Neuronal stem cell (in vitro differentiated cells): ENCODE measurements around the gene PTPRG.

Experiments used
- DNase-seq: peaks from one replicate; pipeline ENCODE4 v3.0.0-alpha.2; 2013; ENCODE audit warnings: low spot score
- H2AFZ ChIP-seq: one replicate; pipeline ENCODE4 v1.6.1; 2013; ENCODE audit warnings: mild to moderate bottlenecking, low read length, inconsistent platforms
- H2AK5ac ChIP-seq: 2 replicates; pipeline ENCODE4 v1.6.1; 2013; ENCODE audit warnings: low read depth, mild to moderate bottlenecking, inconsistent platforms, low read length, moderate library complexity, mixed read lengths
- H2BK120ac ChIP-seq: 2 replicates; pipeline ENCODE4 v1.6.1; 2013; ENCODE audit warnings: low read depth, mild to moderate bottlenecking, inconsistent platforms, low read length, moderate library complexity, mixed read lengths
- H2BK12ac ChIP-seq: one replicate; pipeline ENCODE4 v1.6.1; 2013; ENCODE audit warnings: low read length, inconsistent platforms
- H2BK15ac ChIP-seq: 2 replicates; pipeline ENCODE4 v1.6.1; 2013; ENCODE audit warnings: mild to moderate bottlenecking, low read length, inconsistent platforms, mixed read lengths
- H2BK5ac ChIP-seq: one replicate; pipeline ENCODE4 v1.6.1; 2013; ENCODE audit warnings: inconsistent platforms, mild to moderate bottlenecking, low read length, moderate library complexity
- H3K14ac ChIP-seq: one replicate; pipeline ENCODE4 v1.6.1; 2013; ENCODE audit warnings: low read length, inconsistent platforms
- H3K18ac ChIP-seq: 2 replicates; pipeline ENCODE4 v1.6.1; 2013; ENCODE audit warnings: low read length, inconsistent platforms
- H3K23ac ChIP-seq: 2 replicates; pipeline ENCODE4 v1.6.1; 2013; ENCODE audit warnings: low read depth, mild to moderate bottlenecking, mixed read lengths, low read length, inconsistent platforms; ENCODE audit not compliant: poor library complexity
- H3K27ac ChIP-seq: replicated peaks from 3 replicates; pipeline ENCODE4 v1.5.1; 2013; ENCODE audit warnings: low read length, inconsistent platforms
- H3K27me3 ChIP-seq, 3 experiments: 2 replicates each; pipeline ENCODE4 v1.6.1; 2013; ENCODE audit warnings: low read length in 3 of 3, mild to moderate bottlenecking in 2 of 3, inconsistent platforms in 1 of 3, low read depth in 1 of 3, mixed read lengths in 1 of 3, moderate library complexity in 1 of 3; ENCODE audit not compliant: control insufficient read depth in 3 of 3, insufficient read depth in 3 of 3
- H3K36me3 ChIP-seq, 2 donors: replicated peaks in 1 of 2; 2 replicates each; pipeline ENCODE4 v1.6.1; 2013; ENCODE audit warnings: low read length in 2 of 2; ENCODE audit not compliant: control insufficient read depth in 2 of 2, insufficient read depth in 2 of 2
- H3K4ac ChIP-seq: 2 replicates; pipeline ENCODE4 v1.6.1; 2013; ENCODE audit warnings: inconsistent platforms, mild to moderate bottlenecking, low read length, moderate library complexity
- H3K4me1 ChIP-seq, 2 donors: 1 replicate in 1 of 2; 2 replicates in 1 of 2; pipeline ENCODE4 v1.6.1; 2013; ENCODE audit warnings: low read length in 2 of 2, low read depth in 1 of 2; ENCODE audit not compliant: control insufficient read depth in 2 of 2, insufficient read depth in 1 of 2
- H3K4me2 ChIP-seq: one replicate; pipeline ENCODE4 v1.6.1; 2013; ENCODE audit warnings: mild to moderate bottlenecking, low read length, inconsistent platforms; ENCODE audit not compliant: insufficient read depth, poor library complexity, severe bottlenecking
- H3K4me3 ChIP-seq, 2 donors: 2 replicates each; pipeline ENCODE4 v1.5.1; 2013; ENCODE audit warnings: low read length in 2 of 2, mild to moderate bottlenecking in 2 of 2, inconsistent platforms in 1 of 2, moderate library complexity in 1 of 2
- H3K79me1 ChIP-seq: one replicate; pipeline ENCODE4 v1.6.1; 2013; ENCODE audit warnings: low read depth, mild to moderate bottlenecking, inconsistent platforms, low read length, moderate library complexity
- H3K9ac ChIP-seq: one replicate; pipeline ENCODE4 v1.6.1; 2013; ENCODE audit warnings: mild to moderate bottlenecking, low read depth, low read length, inconsistent platforms; ENCODE audit not compliant: poor library complexity
- H3K9me3 ChIP-seq, 2 donors: replicated peaks in 1 of 2; 2 replicates each; pipeline versions ENCODE3 to v1.6.1; 2013; ENCODE audit warnings: low read length in 2 of 2, mild to moderate bottlenecking in 2 of 2, inconsistent platforms in 1 of 2, low read depth in 1 of 2, mixed read lengths in 1 of 2, moderate library complexity in 1 of 2; ENCODE audit not compliant: control insufficient read depth in 2 of 2, insufficient read depth in 1 of 2
- H4K8ac ChIP-seq: one replicate; pipeline ENCODE4 v1.6.1; 2013; ENCODE audit warnings: low read depth, mild to moderate bottlenecking, inconsistent platforms, low read length, moderate library complexity
- H4K91ac ChIP-seq: one replicate; pipeline ENCODE4 v1.6.1; 2013; ENCODE audit warnings: low read length, low read depth, mild to moderate bottlenecking, inconsistent platforms; ENCODE audit not compliant: poor library complexity
- WGBS, 2 donors: extraction: QIAGEN DNeasy Blood & Tissue Kit; methylation state at CpG; one replicate each; pipeline ENCODE4 v1.1.7; 2013; ENCODE audit warnings: missing lambda C conversion rate in 2 of 2, mixed read lengths in 1 of 2; ENCODE audit not compliant: insufficient read length in 2 of 2, insufficient replicate concordance in 1 of 2; ENCODE audit errors: extremely low coverage in 2 of 2; 5-methylcytosine and 5-hydroxymethylcytosine counted together

Gene PTPRG

GRCh38 chr3:62128051-62128450 is 566.7 kb downstream of the PTPRG start:
- H3K23ac ChIP-seq = no peak overlapping the region
- no peaks in the 10 kb centered on the region for H3K27me3 ChIP-seq
- no peak overlapping the region for H3K4me2 ChIP-seq
- H2AK5ac ChIP-seq = no peak overlapping the region
- no peak overlapping the region for H3K14ac ChIP-seq
- no peak overlapping the region for H3K4me3 ChIP-seq
- no peak for DNase-seq
- WGBS, 2 donors = no CpG with 5 or more reads among the region's 5 CpGs
- no peak overlapping the region for H2BK15ac ChIP-seq
- no peak overlapping the region for H4K8ac ChIP-seq
- no peak overlapping the region for H2BK120ac ChIP-seq
- H3K4ac ChIP-seq = no peak overlapping the region
- peaks cover 2% of the 10 kb centered on the region for H3K79me1 ChIP-seq
- no peak overlapping the region for H3K9ac ChIP-seq
- no peak overlapping the region for H2BK12ac ChIP-seq
- H2AFZ ChIP-seq = no peak overlapping the region
- peaks cover 1 to 18% of the 10 kb centered on the region in 2 donors for H3K9me3 ChIP-seq
- no peak overlapping the region for H3K18ac ChIP-seq
- H4K91ac ChIP-seq = no peak overlapping the region
- no peak overlapping the region for H3K27ac ChIP-seq
- no peaks in the 10 kb centered on the region for H3K36me3 ChIP-seq
- H3K4me1 ChIP-seq = peaks cover 0 to 4% of the 10 kb centered on the region in 2 donors
- H2BK5ac ChIP-seq = no peak overlapping the region

GRCh38 chr3:62128681-62129080 is 567.3 kb downstream of the PTPRG start:
- Histone ChIP-seq H2AFZ (no peak overlapping the region), H3K79me1 (peaks cover 2% of the 10 kb centered on the region), H3K18ac (no peak overlapping the region), H4K91ac (no peak overlapping the region), H2BK5ac (no peak overlapping the region), H2BK12ac (no peak overlapping the region), H3K9me3 (peaks cover 0 to 18% of the 10 kb centered on the region in 2 donors), H3K23ac (no peak overlapping the region), H3K4me2 (no peak overlapping the region), H3K14ac (no peak overlapping the region), H3K27me3 (no peaks in the 10 kb centered on the region), H3K9ac (no peak overlapping the region), H3K4me1 (peaks cover 0 to 4% of the 10 kb centered on the region in 2 donors), H4K8ac (no peak overlapping the region), H3K36me3 (no peaks in the 10 kb centered on the region), H2BK120ac (no peak overlapping the region), H3K4ac (no peak overlapping the region), H3K27ac (no peak overlapping the region), H3K4me3 (no peak overlapping the region), H2BK15ac (no peak overlapping the region), H2AK5ac (no peak overlapping the region)
- DNase-seq = no peak

- Histone ChIP-seq H3K9me3 (peaks cover 0 to 18% of the 10 kb centered on the region in 2 donors), H4K91ac (no peak overlapping the region), H3K4me2 (no peak overlapping the region), H3K79me1 (peaks cover 2% of the 10 kb centered on the region), H2BK12ac (no peak overlapping the region), H3K14ac (no peak overlapping the region), H3K36me3 (no peaks in the 10 kb centered on the region), H3K4ac (no peak overlapping the region), H3K9ac (no peak overlapping the region), H2BK5ac (no peak overlapping the region), H3K4me1 (peaks cover 0 to 9% of the 10 kb centered on the region in 2 donors), H2BK15ac (no peak overlapping the region), H2BK120ac (no peak overlapping the region), H4K8ac (no peak overlapping the region), H3K4me3 (no peak overlapping the region), H3K27ac (no peak overlapping the region), H3K18ac (no peak overlapping the region), H3K23ac (no peak overlapping the region), H2AFZ (no peak overlapping the region), H2AK5ac (no peak overlapping the region), H3K27me3 (no peaks in the 10 kb centered on the region)
- DNase-seq = no peak
- no CpG with 5 or more reads among the region's 2 CpGs for WGBS, 2 donors
Observed at GRCh38 chr3:62131050-62131449, 569.7 kb downstream of the PTPRG start.

DNA sequence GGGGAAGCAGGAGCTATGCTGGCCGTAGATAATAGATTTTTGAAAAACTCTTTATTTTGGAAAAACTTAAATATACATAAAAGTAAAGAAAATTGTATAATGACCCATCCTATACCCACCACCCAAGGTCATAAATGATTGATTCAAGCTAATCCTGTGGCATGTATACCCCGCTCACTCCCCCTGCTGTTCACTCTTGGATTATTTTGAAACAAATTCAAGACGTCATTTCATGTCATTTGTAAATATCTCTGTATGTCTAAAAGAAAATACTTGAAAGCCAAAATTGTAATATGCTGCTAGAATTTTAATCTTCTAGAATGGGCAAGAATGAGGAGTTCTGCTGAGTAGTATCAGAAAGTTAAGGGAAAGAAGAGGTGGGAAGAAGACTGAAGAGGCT is 570.2 kb downstream of the PTPRG start:
- Histone ChIP-seq H3K18ac (no peak overlapping the region), H2BK120ac (no peak overlapping the region), H3K4me1 (peaks cover 0 to 9% of the 10 kb centered on the region in 2 donors), H3K4ac (no peak overlapping the region), H3K27ac (no peak overlapping the region), H2AK5ac (no peak overlapping the region), H4K91ac (no peak overlapping the region), H2BK15ac (no peak overlapping the region), H4K8ac (no peak overlapping the region), H3K9me3 (peaks cover 0 to 18% of the 10 kb centered on the region in 2 donors), H3K27me3 (no peaks in the 10 kb centered on the region), H3K4me2 (no peak overlapping the region), H2BK12ac (no peak overlapping the region), H3K36me3 (no peaks in the 10 kb centered on the region), H2BK5ac (no peak overlapping the region), H3K9ac (no peak overlapping the region), H2AFZ (no peak overlapping the region), H3K79me1 (peaks cover 2% of the 10 kb centered on the region), H3K14ac (no peak overlapping the region), H3K4me3 (no peak overlapping the region), H3K23ac (no peak overlapping the region)
- no CpG with 5 or more reads among the region's 3 CpGs for WGBS, 2 donors
- no peak for DNase-seq
